GM18868 (cell line): ENCODE measurements around the gene MS4A4E.
"Not testable (repeated sequence)": the region's sequence is repeated elsewhere in the genome, so short reads cannot be mapped to it uniquely, and the experiment has no call there.

Source experiments
- ATAC-seq: cut with Tn5 transposase; IDR thresholded peaks from one replicate; pipeline ENCODE4 v1.9.1; 2021; ENCODE audit warnings: mild to moderate bottlenecking, moderate library complexity; ENCODE audit not compliant: unreplicated experiment

MS4A4E gene

GRCh38 chr11:60182541-60183330 is 60.2 kb downstream of the MS4A4E start, which contains the start of gene MS4A6A:
Gene MS4A6A, minus strand, starts transcription at chr11:60183083. Its CDS starts 1,356 bp downstream, at chr11:60181727.
- no peak for ATAC-seq

- peak; percentile 69 for ATAC-seq
These were observed 67.1 kb downstream of the MS4A4E start for GRCh38 chr11:60175860-60176275.

DNA sequence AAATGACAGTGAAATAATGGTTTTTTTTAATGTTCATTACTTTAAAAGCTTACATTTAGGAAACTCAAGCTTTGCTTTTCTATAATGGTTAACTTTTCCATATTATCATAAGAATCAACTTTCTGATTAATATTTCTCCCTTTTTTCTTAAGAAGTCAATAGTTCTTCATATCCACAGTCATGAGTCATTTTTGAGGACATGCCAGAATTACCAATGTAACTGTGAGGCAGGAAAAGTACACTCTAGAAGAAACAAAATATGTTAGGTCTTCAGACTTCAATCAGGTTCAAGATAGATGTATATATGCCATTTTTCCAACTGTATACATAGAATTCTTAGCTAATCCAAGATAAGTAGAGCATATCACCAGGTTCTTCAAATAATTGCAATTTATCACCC is 70.9 kb downstream of the MS4A4E start:
- no peak for ATAC-seq

GRCh38 chr11:60170566-60170965 is 72.4 kb downstream of the MS4A4E start:
- no peak for ATAC-seq

- ATAC-seq = no peak
These were observed 73.5 kb downstream of the MS4A4E start for GRCh38 chr11:60169264-60169915.

DNA sequence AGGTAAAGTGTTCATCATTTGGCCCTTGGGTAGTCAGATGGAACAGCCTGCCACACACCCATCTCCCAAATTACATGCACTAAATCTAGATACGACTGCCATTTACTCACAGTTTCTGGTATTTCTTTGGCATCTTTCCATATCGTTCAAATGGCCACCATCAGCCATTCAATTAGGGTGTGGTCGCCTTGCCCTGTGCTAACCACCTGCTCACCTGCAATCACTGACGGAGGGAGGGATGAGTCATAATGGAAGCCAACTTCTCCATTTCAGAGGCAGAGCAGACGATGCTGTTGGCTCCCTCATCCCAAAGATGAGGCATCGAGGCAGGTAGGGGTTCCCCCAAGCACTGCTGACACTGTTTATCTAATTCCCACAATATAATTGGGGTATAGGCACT is 74.6 kb downstream of the MS4A4E start:
- ATAC-seq = no peak

DNA sequence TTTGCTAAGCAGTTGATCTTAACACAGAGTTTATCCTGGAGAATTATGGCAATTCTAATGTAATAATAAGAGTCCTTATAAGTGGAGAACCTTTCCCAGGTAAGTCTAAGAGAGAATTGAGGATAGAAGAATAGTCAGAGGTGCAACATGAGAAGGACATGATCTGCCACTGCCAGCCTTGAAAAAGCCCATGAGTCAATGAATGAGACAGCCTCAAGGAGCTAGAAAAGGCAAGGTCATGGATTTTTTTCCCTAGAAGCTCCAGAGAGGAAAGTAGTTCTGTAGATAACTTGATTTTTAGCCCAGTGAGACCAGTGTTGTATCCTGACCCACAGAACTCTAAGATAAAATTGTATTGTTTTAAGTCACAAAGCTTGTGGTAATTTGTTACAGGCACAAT is 77.0 kb downstream of the MS4A4E start:
- ATAC-seq = no peak

- no peak for ATAC-seq
These were observed 77.4 kb downstream of the MS4A4E start for GRCh38 chr11:60165538-60165937.

DNA sequence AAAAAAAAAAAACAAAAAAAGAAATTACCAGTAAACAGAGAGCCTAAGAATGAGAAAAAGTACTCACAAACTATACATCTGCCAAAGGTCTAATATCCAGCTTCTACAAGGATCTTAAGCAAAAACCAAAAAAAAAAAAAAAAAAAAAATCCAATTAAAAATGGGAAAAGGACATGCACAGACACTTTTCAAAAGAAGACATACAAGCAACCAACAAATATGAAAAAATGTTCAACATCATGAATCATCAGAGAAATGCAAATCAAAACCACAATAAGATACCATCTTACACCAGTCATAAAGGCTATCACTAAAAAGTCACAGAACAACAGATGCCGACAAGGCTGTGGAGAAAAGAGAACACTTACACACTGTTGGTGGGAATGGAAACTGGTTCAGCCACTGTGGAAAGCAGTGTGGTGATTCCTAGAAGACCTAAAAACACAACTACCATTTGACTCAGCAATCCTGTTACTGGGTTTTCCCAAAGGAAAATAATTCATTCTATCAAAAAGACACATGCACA is 78.3 kb downstream of the MS4A4E start:
- ATAC-seq = no peak

DNA sequence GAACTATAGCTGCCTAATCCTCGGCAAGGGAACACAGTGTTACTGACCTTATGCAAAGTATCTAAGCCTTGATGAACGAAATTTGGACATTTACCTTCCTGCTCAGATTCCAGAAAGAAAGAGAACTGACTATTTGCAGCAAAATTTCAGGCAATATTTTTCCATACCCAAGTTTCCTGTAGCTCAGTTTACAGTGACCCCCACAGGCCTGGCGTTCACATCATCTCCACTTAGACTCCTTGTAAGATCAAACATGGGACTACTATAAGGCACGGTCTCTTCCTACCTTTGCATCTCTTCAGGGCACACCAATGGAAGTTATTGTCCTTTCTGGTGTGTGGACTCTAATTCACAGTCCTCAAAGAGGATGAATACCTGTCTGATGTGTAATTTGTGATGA is 81.2 kb downstream of the MS4A4E start:
- ATAC-seq = no peak

DNA sequence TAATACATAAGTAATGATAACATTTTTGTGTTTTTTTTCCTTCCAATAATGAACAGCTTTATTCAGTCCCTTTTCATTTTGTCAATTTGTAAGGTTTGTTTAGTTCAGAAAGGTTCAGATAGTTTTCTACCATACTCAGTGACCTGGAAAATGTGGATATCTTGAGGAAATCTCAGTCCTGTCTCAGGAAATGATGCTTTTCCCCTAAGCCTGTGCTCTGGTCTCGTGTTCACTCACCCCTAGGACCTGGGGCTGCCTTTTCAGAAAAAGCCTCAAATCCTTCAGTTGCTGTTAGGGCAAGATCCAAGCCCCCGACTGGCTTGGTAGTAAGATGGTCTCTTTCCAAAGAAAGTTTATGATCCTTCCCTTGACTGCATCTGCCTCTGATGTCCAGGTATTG is 81.8 kb downstream of the MS4A4E start:
- ATAC-seq = no peak

DNA sequence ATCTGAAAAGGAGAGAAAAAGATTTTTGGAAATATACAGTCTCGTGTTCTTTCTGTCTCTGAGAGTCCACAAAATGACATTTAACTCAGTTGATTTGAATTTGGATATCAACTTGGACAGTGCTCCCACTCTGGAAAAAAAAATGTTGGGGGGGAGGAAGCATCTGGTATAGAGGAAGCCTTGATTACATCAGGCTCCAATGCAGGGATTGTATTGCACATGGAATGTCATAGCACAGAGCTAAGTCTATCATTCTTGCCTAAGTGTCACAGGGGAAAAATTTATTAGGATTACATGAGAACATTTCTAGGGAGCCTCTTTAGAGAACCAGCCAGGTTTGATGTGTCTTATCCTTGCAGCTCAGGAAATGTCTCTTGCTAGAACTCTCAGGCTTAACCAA is 83.1 kb downstream of the MS4A4E start:
- no peak for ATAC-seq

DNA sequence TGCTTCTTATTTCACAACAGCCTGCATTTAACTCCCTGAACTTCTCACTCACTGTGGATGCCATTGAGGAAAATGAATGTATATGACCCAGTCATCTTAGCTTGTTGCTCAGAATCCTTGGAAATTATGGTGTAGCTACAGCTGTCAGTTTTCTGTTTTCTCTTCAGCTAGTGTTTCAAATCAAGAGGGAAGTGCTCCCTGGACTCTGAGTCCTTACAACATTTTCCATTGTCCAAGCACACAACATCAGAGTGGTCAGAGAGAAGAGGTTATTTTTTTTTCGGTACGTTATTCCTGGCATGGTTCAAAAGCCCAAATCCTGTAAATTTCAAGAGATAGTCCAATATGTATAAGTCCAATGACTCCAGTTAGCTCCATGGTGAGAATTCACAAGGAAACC is 83.7 kb downstream of the MS4A4E start:
- no peak for ATAC-seq

GRCh38 chr11:60158636-60159035 is 84.3 kb downstream of the MS4A4E start:
- no peak for ATAC-seq

DNA sequence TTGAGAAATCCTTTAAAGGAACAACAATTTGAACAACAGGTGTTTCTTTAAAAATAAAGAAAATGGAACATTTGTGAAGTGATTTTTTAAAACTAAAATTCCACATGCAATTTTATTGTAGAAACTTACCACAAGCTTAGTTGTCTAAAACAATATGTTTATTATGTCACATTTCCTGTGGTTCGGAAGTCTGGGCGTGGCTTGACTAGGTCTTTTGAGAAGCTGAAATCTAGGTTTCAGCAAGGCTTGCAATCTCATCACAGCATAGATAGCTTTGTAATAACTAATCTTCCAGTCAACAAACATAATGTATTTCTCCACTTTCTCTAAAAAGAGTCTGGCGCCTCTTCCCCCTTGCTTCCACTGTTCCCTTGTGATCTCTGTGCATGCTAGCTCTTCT is 87.0 kb downstream of the MS4A4E start:
- ATAC-seq = no peak

- not testable (repeated sequence) for ATAC-seq
These were observed 90.2 kb downstream of the MS4A4E start for GRCh38 chr11:60152727-60153126.

DNA sequence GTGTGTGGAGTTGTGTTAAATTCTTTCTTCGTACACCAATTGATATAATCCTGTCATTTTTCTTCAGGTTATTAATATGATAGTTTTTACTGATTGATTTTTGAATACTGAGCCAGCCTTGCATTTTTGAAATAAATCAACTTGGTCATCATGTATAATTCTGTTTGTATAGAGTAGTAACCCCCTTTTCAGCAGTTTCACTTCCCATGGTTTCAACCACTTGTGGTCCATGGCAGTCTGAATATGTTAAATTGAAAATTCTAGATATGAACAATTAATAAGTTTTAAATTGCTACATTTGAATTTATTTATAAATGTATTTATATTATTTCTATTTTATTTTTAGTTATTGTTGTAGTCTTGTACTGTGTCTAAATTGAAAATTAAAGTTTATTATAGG is 92.7 kb downstream of the MS4A4E start:
- no peak for ATAC-seq
